ENCODE measurements around the gene TAF11L3.
A peak's percentile ranks its signal among the peaks of the same experiment; 100 is the strongest.
"Not testable (repeated sequence)": the region's sequence is repeated elsewhere in the genome, so short reads cannot be mapped to it uniquely, and the experiment has no call there.

TAF11L3 gene

DNA sequence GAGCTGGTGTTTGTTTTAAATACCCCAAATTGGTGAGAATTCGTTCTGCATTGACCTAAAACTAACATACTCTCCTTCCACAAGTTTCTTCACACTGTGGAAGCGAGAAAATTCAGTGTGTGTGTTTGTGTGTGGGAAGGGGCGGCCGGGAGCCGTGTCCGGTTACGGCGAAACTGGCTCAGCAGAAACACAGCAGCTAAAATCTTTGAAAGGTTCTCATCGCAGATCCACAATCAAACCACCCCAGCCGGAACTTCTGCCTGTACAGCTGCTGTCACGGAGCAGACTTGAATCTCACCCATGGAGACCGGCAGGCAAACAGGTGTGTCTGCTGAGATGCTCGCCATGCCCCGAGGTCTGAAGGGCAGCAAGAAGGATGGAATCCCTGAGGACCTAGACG is at the start of gene TAF11L3:
TAF11L3 (plus strand) TSS at position 301 of the 400 bp plus-strand sequence.
- not testable (repeated sequence) for DNase-seq (ENCODE audit: low read depth)

DNA sequence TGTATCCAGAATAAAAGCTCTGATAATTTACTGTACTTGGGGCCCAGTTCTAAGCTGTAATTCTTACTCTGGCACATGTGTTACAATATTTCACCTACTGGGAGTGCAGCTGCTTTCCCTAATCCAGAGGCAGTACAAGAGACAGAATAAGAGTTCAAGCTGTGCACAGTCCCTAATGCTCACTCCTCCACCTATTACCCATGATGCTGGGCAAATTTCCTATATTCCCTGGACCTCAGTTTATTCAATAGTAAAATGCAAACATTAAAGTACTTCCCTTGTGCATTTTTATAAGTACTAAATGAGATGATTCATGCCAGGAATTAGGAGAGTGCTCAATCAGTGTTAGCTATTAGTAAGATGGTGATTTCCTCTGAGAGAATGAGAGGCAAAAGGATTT is 48.1 kb upstream of the TAF11L3 start:
- no peak for DNase-seq (ENCODE audit: low read depth)

DNA sequence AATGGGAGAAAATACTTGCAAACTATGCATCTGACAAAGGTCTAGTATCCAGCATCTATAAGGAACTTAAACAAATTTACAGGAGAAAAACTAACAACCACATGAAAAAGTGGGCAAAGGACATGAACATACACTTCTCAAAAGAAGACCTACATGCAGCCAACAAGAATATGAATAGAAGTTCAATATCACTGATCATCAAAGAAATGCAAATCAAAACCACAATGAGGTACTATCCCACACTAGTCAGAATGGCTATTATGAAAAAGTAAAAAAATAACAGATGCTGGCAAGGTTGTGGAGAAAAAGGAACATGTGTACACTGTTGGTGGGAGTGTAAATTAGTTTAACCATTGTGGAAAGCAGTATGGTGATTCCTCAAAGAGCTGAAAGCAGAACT is 43.1 kb upstream of the TAF11L3 start:
- DNase-seq (ENCODE audit: low read depth) = not testable (repeated sequence)

DNA sequence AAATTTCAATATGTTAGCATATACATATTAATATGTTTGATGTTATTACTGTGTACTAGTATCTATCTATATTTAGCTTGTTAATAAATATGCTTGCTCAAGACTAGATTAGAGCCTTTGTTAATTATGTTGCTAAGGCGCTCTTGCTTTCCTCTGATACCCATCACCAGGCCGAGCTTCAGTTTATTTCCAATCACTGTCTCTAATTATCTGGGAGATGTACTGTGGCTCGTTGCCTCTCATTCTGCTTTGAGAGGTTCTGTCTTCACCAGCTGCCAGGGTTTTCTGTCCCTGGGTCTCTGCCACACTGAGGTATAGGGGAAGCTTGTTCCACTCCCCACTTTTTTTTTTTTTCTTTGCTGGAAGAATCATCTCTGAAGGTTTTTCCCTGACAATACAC is 41.1 kb upstream of the TAF11L3 start:
- no peak for DNase-seq (ENCODE audit: low read depth)

- no peak for DNase-seq (ENCODE audit: low read depth)
Observed at GRCh38 chr5:17477573-17478265, 40.4 kb upstream of the TAF11L3 start.

GRCh38 chr5:17481378-17481777 is 36.8 kb upstream of the TAF11L3 start:
- DNase-seq (ENCODE audit: low read depth) = no peak

DNA sequence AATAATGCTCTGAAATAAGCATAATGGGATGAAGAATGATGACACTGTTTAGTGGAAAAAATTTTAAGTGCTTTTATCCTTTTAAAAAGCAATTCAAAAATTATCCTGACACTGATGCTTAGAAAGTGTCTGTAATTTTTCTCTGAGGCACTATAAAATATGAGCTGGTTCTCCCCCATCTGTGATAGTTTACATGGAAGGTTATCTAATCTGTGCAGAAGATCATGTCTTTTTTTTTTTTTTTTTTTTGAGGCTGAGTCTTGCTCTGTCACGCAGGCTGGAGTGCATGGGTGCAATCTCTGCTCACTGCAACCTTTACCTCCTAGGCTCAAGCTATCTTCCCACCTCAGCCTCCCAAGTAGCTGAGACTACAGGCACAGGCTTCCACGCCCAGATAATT is 35.4 kb upstream of the TAF11L3 start:
- DNase-seq (ENCODE audit: low read depth) = no peak

- DNase-seq (ENCODE audit: low read depth) = not testable (repeated sequence)
Observed at GRCh38 chr5:17486464-17487173, 31.5 kb upstream of the TAF11L3 start.

DNA sequence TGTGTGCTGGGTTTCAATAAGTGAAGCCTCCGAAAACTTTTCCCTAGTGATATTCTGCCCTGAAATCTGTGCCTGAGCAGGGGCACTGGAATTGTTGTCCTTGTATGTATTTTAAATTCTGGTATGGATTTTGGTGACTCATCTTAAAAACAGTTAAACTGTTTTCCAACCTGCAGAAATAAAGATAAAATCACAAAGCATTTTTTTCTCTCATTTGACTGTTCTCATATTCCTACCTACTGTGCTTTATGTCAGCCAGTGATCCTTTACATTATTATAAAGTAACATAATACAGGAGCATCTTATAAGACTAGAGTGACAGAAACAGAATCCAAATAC is 31.0 kb upstream of the TAF11L3 start:
- DNase-seq (ENCODE audit: low read depth) = no peak

DNA sequence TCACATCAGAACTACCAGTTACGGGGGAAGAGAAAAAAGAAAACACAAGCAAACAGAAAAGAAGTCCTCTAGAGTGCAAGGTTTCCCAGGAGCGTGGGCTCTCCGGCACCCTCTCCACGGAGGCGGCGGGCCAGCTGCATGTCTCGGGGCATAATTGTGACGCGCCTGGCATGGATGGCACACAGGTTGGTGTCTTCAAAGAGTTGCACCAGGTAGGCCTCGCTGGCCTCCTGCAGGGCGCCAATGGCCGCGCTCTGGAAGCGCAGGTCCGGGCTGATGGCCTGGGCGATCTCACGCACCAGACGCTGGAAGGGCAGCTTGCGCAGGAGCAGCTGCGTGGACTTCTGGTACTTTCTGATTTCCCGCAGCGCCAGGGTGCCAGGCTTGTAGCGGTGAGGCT is 26.9 kb upstream of the TAF11L3 start:
- not testable (repeated sequence) for DNase-seq (ENCODE audit: low read depth)

- DNase-seq (ENCODE audit: low read depth) = no peak
Observed at GRCh38 chr5:17492770-17493169, 25.4 kb upstream of the TAF11L3 start.

- DNase-seq (ENCODE audit: low read depth) = no peak
Observed at GRCh38 chr5:17497446-17497845, 20.7 kb upstream of the TAF11L3 start.

GRCh38 chr5:17497931-17498330 is 20.2 kb upstream of the TAF11L3 start, which contains the start of gene TAF11L2:
TSS of gene TAF11L2 (plus strand) at chr5:17498231.
- not testable (repeated sequence) for DNase-seq (ENCODE audit: low read depth)

DNA sequence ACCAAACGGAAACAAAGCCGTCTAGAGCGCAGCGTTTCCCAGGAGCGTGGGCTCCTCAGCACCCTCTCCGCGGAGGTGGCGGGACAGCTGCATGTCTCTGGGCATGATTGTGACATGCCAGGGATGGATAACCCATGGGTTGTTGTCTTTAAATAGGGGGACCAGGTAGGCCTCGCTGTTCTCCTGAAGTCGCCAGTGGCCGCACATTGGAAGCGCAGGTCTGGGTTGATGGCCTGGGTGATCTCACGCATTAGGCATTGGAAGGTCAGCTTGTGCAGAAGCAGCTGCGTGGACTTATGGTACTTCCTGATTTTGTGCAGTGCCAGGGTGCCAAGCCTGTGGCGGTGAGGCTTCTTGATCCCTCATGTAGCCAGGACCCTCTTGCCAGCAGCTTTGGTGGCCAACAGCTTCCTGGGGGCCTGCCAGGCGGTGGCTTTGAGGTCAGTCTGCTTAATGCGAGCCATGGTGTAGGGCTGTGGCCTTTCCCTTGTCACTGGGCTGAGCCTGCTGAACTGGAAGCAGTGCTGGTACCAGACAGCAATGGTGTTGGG is 6.3 kb upstream of the TAF11L3 start:
- no peak for DNase-seq (ENCODE audit: low read depth)

DNA sequence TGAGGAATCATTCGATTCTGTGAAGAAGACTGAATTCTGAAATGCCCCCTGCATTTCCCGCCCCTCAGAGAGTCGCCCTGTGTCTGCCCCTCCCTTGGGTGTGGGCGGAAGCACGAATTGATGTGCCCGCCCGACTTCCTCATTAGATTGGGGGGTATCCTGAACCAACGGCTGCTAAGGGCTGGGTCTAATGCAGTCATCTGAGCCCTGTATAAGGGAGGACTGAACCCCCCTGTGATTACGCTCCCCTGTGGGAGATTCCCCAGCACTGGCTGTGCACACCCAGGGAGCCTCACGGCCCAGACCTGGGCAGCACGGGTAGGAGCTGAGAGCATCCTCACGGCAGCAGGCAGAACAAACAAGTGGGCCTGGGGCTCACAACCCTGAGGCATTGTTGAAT is 641 bp upstream of the TAF11L3 start:
- peak; percentile 4 for DNase-seq (ENCODE audit: low read depth)

- DNase-seq (ENCODE audit: low read depth) = not testable (repeated sequence)
Observed at GRCh38 chr5:17519508-17519907, 1.3 kb downstream of the TAF11L3 start.

- DNase-seq (ENCODE audit: low read depth) = not testable (repeated sequence)
Observed at GRCh38 chr5:17521501-17521900, 3.3 kb downstream of the TAF11L3 start, which contains the start of gene TAF11L4. TSS of gene TAF11L4 (plus strand) at chr5:17521801.

DNA sequence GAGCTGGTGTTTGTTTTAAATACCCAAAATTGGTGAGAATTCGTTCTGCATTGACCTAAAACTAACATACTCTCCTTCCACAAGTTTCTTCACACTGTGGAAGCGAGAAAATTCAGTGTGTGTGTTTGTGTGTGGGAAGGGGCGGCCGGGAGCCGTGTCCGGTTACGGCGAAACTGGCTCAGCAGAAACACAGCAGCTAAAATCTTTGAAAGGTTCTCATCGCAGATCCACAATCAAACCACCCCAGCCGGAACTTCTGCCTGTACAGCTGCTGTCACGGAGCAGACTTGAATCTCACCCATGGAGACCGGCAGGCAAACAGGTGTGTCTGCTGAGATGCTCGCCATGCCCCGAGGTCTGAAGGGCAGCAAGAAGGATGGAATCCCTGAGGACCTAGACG is 6.8 kb downstream of the TAF11L3 start, which contains the start of gene TAF11L5:
TAF11L5 (plus strand) TSS at position 301 of the 400 bp plus-strand sequence.
- not testable (repeated sequence) for DNase-seq (ENCODE audit: low read depth)

GRCh38 chr5:17526504-17526903 is 8.3 kb downstream of the TAF11L3 start:
- DNase-seq (ENCODE audit: low read depth) = not testable (repeated sequence)

GRCh38 chr5:17528369-17528768 is 10.2 kb downstream of the TAF11L3 start, which contains the start of gene TAF11L6:
TSS of gene TAF11L6 (plus strand) at chr5:17528669.
- DNase-seq (ENCODE audit: low read depth) = not testable (repeated sequence)

Data from activated T-helper 1 cell treated with Interleukin-2 at 50 U/mL for 16 hours (primary cell).